HCT116 (cell line): ENCODE data around the gene MMP28.

Experiments
- CEBPB ChIP-seq: IDR thresholded peaks from 2 replicates; pipeline ENCODE4 v1.6.1; 2012; ENCODE audit warnings: low read depth
- CTCF ChIP-seq, 3 experiments: fragments of 200-600 bp in 1 of 3; sonication (generic) in 1 of 3; IDR thresholded peaks in 2 of 3; conservative IDR thresholded peaks in 1 of 3; 2 replicates each; pipeline ENCODE4 v1.5.1; 2012 to 2017; ENCODE audit warnings: low read depth in 2 of 3, low read length in 2 of 3, antibody characterized with exemption in 1 of 3, borderline replicate concordance in 1 of 3, control low read depth in 1 of 3, mild to moderate bottlenecking in 1 of 3, mixed read lengths in 1 of 3, mixed run types in 1 of 3, moderate library complexity in 1 of 3; ENCODE audit not compliant: insufficient read depth in 1 of 3
- ELF1 ChIP-seq: IDR thresholded peaks from 2 replicates; pipeline ENCODE4 v1.6.1; 2012; ENCODE audit warnings: low read depth, borderline replicate concordance
- EZH2 ChIP-seq: fragments of 200-600 bp; sonication (generic); IDR thresholded peaks from 2 replicates; pipeline ENCODE4 v1.6.1; 2017; ENCODE audit warnings: antibody characterized with exemption, mixed run types
- FOSL1 ChIP-seq: IDR thresholded peaks from 2 replicates; pipeline ENCODE4 v1.6.1; 2012; ENCODE audit warnings: low read depth
- JUND ChIP-seq: IDR thresholded peaks from 2 replicates; pipeline ENCODE4 v1.6.1; 2012
- POLR2A ChIP-seq: IDR thresholded peaks from 2 replicates; pipeline ENCODE4 v1.7.0; 2011; ENCODE audit warnings: borderline replicate concordance; ENCODE audit not compliant: insufficient read depth, insufficient read length; ENCODE audit errors: extremely low read depth
- TCF7L2 ChIP-seq: IDR thresholded peaks from 2 replicates; pipeline ENCODE4 v1.7.0; 2011; ENCODE audit warnings: borderline replicate concordance, inconsistent platforms; ENCODE audit not compliant: insufficient read depth, insufficient read length; ENCODE audit errors: extremely low read depth
- ZBTB33 ChIP-seq: IDR thresholded peaks from 2 replicates; pipeline ENCODE4 v1.6.1; 2011; ENCODE audit warnings: mild to moderate bottlenecking, low read length, moderate library complexity; ENCODE audit not compliant: insufficient replicate concordance; ENCODE audit errors: extremely low read depth
- ZFX ChIP-seq: fragments of 450-650 bp; IDR thresholded peaks from 2 replicates; pipeline ENCODE4 v1.6.1; 2017
- ZNF274 ChIP-seq: fragments of 200-500 bp; sonication (Bioruptor generic); IDR thresholded peaks from 2 replicates; pipeline ENCODE4 v1.6.1; 2014; ENCODE audit warnings: mild to moderate bottlenecking, low read depth, low read length, inconsistent platforms

GRCh38 chr17:35841505-35841904 is 46.1 kb upstream of the MMP28 start:
- TF ChIP-seq ELF1 (no peak), JUND (no peak), ZBTB33 (no peak), CTCF (IDR thresholded peaks at IDR 0.05 in 2 of 3, conservative IDR thresholded peaks at IDR 0.05 in 1 of 3; ENCODE audit: borderline replicate concordance in 1 of 3, insufficient read depth in 1 of 3, low read depth in 2 of 3, low read length in 2 of 3) (no peak), POLR2A (no peak), FOSL1 (no peak), CEBPB (no peak), EZH2 (no peak), TCF7L2 (no peak), ZNF274 (no peak), ZFX (no peak)
